Subcutaneous adipose tissue (tissue), 4 donors: ENCODE results near the gene OR6F1. TPM values are rescaled to one million over a fixed set of nuclear protein-coding genes. Genes with fewer than 3 reads are reported as not detected.

ENCODE experiments used
- total RNA-seq, 4 donors: library from RNA; depleted of rRNA; stranded (reverse); fragments of >200 nt; gene quantifications; one replicate each; pipeline ENCODE4 v1.1.0, GENCODE V29; 2016
- TF ChIP-seq, protein P1 (sequence below): fragments of 450-650 bp; IDR thresholded peaks from one replicate; pipeline ENCODE4 v1.5.1; 2016; ENCODE audit warnings: low read depth, mild to moderate bottlenecking, control low read depth, antibody characterized with exemption, moderate library complexity

Gene OR6F1
- total RNA-seq, 4 donors from 2014 or later, result not detected

DNA sequence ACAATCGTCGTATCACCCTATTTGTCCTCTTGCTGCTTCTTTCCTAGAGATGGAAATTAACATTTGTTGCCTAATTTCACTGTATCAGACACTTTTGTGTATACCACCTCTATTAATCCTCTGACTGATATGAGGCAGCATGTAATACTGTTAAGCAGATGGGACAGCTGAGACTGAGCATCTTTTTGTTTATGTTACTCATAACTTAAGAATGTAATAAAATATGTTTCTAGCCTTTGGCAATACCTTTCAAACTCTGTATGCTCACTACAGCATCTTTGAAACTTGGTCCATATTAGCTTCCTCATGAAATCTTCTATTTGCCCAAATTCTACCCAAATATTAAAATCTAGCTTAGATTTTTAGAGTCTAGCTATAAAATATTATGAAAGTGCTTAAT is 24.3 kb upstream of the OR6F1 start:
- TF ChIP-seq, protein P1, sequence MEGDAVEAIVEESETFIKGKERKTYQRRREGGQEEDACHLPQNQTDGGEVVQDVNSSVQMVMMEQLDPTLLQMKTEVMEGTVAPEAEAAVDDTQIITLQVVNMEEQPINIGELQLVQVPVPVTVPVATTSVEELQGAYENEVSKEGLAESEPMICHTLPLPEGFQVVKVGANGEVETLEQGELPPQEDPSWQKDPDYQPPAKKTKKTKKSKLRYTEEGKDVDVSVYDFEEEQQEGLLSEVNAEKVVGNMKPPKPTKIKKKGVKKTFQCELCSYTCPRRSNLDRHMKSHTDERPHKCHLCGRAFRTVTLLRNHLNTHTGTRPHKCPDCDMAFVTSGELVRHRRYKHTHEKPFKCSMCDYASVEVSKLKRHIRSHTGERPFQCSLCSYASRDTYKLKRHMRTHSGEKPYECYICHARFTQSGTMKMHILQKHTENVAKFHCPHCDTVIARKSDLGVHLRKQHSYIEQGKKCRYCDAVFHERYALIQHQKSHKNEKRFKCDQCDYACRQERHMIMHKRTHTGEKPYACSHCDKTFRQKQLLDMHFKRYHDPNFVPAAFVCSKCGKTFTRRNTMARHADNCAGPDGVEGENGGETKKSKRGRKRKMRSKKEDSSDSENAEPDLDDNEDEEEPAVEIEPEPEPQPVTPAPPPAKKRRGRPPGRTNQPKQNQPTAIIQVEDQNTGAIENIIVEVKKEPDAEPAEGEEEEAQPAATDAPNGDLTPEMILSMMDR, result no peak

DNA sequence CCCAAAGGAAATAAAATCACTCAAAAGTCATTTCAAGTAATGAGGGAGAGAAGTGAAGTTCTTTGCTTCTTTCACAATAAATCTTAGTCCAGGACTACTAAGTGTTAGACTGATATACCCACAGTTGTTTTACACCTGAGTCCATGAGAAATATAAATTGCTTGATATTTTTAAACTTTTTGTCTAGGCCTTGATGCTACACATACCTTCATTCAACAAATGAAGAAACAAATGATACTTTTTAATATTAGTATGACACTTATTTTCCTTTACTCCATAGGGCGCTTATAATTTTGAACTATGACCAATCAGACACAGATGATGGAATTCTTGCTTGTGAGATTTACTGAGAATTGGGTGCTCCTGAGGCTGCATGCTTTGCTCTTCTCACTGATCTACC is 21.9 kb upstream of the OR6F1 start, which contains the start of gene OR14K1:
OR14K1 (plus strand) TSS at position 301 of the 400 bp plus-strand sequence; CDS start at position 301, 0 bp downstream.
- TF ChIP-seq, protein P1, result no peak

DNA sequence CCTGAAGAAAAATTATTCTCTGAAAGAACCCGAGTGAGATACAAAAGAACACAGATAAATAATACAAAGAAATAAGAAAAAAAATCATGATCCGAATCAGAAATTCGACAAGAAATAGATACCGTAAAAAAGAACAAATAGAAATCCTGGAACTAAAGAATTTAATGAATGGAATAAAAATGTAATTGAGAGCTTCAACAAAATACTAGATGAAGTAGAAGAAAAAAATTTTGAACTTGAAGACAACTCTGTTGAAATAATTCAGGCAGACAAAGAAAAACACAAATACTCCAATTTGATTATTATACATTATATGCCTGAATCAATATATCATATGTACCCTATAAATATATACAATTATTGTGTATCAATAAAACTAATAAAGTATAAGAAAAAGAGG is 4.8 kb upstream of the OR6F1 start:
- TF ChIP-seq, protein P1, result no peak

DNA sequence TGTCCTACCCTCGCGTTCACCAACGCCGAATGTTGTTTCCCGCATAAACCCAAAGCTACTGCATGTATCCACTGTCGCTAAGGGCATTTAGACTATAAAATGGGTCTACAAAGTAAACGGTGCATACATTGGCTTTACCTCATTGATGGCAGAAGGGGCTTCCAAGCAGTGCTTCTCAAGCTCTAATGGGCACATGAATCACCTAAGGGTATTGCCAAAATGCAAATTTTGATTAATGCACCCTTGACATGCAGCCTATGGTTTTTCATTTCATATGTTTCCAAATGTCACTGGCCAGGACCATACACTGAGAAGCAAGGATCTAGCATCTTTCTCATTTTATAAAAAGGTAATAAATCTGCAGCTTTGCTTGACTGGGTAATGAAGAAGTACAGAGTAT is 2.7 kb downstream of the OR6F1 start:
- TF ChIP-seq, protein P1, result no peak

DNA sequence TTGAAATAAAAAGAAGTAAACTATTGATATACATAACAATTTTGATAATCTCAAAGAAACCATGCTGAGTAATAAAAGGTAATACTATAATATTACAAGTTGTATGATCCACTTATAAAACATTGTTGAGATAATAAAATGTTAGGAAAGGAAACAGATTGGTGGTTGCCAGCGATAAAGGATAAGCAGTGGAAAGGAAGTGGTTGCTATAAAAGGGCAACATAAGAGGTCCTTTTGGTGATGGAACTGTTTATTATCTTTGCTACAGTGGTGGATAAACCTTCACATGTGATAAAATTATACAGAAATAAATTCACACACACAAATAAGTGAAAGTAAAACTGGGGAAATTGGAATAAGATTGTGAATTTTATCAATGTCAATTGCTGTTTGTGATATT is 15.1 kb downstream of the OR6F1 start:
- TF ChIP-seq, protein P1, result no peak

DNA sequence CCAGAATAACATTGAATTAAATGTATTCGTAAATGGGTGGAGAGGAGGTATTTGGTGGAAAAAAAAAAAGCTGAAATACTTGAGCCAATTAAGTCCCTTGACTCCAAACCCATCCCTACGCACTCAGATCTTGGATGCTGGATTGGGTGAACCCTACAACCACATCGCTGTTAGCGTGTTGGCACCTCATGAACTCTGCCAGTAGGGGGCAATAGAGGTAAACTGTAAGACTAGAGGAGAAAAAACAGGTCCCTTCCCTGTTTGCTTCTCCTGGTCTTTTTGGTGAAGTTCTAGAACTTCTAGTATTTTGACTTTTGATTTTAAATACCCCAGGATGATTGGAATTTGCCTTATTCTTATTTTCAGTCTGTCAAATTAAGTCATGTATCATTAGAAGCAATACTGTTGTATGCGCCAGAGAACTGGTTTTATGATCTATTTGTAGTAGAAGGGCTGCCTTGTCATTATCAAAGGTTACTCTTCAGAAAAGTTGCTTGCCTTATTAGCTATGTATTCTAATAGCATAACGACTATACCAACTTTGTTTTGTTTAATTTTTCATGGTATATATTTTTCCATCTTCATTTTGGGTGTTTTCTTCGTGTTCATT is 35.1 kb downstream of the OR6F1 start:
- TF ChIP-seq, protein P1, result no peak

DNA sequence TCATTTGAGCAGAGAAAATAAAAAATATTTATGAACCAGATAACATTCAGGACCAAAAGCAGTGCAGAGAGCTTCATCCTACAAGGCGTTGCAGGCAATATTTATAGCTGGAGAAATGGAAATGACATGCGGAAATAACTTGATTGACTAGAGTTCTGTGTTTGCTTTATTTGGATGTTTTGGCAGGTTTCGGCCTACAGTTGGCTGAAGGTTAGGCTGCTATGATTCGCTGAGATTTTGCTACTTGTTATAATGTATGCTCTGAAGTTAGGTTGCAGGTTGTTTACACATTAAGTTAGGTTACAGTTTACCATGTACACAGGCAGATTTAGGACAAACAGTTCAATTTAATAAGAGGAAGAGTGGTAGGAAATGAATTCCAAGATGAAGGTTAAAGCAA is 36.3 kb downstream of the OR6F1 start:
- TF ChIP-seq, protein P1, result no peak
